Epithelial cell of proximal tubule (primary cell): Measurements from ENCODE around the gene KSR2. TPM values are rescaled to one million over a fixed set of nuclear protein-coding genes. Genes with fewer than 3 reads are reported as not detected.
A peak's percentile ranks its signal among the peaks of the same experiment; 100 is the strongest.

Experiments used
- DNase-seq: peaks from one replicate; pipeline ENCODE4 v3.0.0-alpha.2; 2011; ENCODE audit warnings: low read depth
- H3K4me3 ChIP-seq: 2 replicates; pipeline ENCODE4 v1.5.1; 2011; ENCODE audit warnings: low read depth, mild to moderate bottlenecking, low read length
- total RNA-seq: library from RNA; depleted of rRNA; stranded (reverse); fragments of >200 nt; gene quantifications from 2 replicates; pipeline ENCODE4 v1.2.3, GENCODE V29; 2015
- TF ChIP-seq, protein P1 (sequence below): conservative IDR thresholded peaks from 2 replicates; pipeline ENCODE4 v1.5.1; 2012; ENCODE audit warnings: low read depth, mild to moderate bottlenecking, low read length

The KSR2 gene
- total RNA-seq, 1 donor from 2014 or later = 0.29 TPM

DNA sequence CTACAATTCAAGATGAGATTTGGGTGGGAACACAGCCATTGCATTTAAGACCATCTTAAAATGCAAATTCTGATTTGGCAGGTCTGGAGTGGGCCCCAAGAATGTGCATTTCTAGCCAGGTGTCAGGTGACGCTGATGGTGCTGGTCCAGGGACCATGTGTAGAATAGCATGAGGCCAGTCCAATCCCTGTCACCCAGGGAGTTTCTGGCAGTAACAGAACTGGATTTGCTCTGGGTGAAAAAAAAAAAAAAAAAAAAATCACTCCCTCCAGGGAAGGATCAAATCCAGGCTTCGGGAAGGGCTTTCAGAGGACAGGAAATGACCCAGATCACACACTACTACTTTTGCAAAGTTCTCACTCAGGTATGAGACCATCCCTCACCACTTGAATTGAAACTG is 394.1 kb downstream of the KSR2 start:
- TF ChIP-seq, protein P1, sequence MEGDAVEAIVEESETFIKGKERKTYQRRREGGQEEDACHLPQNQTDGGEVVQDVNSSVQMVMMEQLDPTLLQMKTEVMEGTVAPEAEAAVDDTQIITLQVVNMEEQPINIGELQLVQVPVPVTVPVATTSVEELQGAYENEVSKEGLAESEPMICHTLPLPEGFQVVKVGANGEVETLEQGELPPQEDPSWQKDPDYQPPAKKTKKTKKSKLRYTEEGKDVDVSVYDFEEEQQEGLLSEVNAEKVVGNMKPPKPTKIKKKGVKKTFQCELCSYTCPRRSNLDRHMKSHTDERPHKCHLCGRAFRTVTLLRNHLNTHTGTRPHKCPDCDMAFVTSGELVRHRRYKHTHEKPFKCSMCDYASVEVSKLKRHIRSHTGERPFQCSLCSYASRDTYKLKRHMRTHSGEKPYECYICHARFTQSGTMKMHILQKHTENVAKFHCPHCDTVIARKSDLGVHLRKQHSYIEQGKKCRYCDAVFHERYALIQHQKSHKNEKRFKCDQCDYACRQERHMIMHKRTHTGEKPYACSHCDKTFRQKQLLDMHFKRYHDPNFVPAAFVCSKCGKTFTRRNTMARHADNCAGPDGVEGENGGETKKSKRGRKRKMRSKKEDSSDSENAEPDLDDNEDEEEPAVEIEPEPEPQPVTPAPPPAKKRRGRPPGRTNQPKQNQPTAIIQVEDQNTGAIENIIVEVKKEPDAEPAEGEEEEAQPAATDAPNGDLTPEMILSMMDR = no peak

DNA sequence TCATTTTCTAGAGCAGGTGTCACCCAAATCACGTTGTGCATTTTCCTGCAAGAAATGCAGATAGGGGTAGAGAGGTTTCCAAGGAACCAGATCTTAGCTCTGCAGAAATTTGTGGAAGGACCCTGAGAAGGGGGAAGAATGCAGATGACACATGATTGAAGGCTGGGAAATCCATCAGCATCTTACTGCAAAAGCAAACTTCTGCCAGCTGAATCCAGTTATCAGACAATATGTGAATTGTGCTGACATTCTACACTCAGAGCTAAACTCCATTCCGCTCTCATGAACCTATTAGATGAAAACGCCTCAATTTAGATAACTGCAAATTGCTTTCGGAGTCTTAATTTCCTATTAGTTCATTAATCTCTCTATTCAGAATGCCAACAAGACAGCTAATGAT is 396.0 kb downstream of the KSR2 start:
- no peak for DNase-seq
- TF ChIP-seq, protein P1 = no peak
- no peak overlapping the region for H3K4me3 ChIP-seq

More for the DNA sequence above, 394.1 kb downstream of the KSR2 start:
- H3K4me3 ChIP-seq = no peak overlapping the region
- DNase-seq = no peak

DNA sequence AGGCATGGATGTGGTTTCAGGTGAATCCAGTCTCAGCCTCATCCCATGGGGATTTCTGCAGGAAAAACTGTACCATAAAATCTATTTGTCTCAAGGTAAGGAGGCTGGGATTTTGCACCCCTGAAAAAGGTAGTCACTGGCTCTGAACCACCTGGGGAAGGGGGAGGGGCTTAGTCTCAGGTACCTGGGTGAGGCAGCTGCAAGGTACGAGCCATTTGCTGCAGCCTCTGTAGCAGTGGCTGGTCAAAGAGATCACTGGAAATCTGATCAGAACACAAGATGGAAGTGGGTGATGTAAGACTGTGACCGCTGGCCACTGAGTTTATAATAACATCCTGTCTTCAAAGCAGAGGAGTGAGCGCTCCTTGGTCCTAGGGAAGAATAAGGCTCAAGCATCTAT is 397.5 kb downstream of the KSR2 start:
- no peak for DNase-seq
- TF ChIP-seq, protein P1 = no peak
- no peak overlapping the region for H3K4me3 ChIP-seq

DNA sequence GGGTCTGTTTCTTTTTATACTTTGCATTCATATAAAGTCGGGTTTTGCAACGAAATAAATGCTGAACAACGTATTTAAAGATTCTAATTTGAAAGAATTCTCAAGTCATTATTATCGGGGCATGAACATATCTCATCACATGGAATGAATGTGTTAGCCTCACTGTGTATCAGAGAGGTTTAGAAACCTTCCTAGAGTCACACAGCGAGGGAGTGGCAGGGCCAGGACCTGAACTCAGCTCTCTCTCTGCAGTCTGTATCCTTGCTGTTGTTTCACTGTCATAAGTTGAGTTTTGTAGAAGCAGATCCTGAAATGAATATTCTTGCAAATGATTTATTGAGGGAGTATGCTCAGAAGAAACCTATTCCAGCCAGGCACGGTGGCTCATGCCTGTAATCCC is 398.2 kb downstream of the KSR2 start:
- DNase-seq = no peak
- no peak overlapping the region for H3K4me3 ChIP-seq
- TF ChIP-seq, protein P1 = no peak

DNA sequence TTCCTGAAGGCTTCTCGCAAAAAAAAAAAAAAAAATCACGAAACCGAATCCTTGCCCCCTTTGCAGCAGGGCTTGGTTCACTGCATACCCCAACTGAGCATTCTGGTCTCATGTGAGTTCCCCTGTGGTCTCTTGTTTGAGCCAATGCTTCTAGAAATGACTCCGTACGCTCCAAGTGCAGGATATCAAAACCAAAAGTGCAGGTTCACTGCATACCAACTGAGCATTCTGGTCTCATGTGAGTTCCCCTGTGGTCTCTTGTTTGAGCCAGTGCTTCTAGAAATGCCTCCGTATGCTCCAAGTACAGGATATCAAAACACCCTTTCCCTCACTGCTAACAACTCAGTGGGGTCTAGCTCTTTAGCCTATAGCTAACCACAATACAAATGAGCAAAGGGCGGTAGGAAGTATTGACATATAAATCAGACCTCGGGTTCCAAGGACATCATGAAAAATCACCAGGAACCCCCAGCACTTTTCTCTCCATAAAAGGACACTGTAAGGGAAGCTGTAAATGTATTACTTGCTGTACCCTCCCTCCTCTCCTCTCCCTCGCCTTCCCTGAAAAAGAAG is 401.1 kb downstream of the KSR2 start:
- DNase-seq = no peak
- TF ChIP-seq, protein P1 = no peak
- H3K4me3 ChIP-seq = peak overlapping the region; percentile 28

DNA sequence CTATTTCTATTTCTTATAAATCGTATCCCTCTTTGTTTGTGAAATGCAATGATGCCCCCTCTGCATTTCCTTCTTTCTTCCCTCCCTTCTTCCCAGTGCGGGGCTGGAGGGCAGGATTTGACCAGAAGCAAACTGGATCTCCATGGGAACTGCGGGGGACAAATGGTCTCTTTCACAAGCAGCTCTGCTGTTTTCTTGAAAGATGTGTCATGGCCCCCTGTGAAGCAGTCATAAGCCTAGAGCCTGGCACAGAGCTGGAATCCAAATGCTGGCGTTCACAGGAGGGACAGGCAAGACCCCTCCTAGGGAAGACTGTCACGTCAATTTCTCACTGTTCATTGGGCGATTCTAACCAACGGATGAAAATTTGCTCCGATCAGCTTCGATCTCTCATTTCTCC is 403.9 kb downstream of the KSR2 start:
- H3K4me3 ChIP-seq = no peak overlapping the region
- DNase-seq = no peak
- TF ChIP-seq, protein P1 = no peak

DNA sequence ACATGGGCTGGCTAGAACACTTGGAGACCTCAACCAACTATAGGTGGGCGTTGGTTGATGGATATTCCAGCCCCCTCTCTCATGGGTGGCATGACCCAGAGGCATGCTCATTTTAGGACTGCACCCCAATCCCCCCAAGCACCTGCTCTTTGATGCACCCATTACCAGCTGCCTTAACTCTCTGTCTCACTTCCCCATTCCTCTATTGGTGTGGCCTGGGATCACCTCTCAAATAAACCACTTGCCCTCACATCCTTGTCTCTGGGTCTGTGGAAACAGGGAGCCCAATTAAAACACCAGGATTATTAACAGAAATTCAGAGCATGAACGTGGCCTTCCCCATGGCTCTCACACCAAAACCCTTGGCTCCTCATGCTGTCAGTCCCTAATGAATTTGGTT is 405.1 kb downstream of the KSR2 start:
- no peak for DNase-seq
- TF ChIP-seq, protein P1 = no peak
- no peak overlapping the region for H3K4me3 ChIP-seq
